HG02981 (cell line): ENCODE data around the gene ASB16.

ENCODE experiments used
- ATAC-seq: cut with Tn5 transposase; IDR thresholded peaks from one replicate; pipeline ENCODE4 v1.9.1; 2021; ENCODE audit warnings: mild to moderate bottlenecking, moderate library complexity; ENCODE audit not compliant: unreplicated experiment

Gene ASB16

DNA sequence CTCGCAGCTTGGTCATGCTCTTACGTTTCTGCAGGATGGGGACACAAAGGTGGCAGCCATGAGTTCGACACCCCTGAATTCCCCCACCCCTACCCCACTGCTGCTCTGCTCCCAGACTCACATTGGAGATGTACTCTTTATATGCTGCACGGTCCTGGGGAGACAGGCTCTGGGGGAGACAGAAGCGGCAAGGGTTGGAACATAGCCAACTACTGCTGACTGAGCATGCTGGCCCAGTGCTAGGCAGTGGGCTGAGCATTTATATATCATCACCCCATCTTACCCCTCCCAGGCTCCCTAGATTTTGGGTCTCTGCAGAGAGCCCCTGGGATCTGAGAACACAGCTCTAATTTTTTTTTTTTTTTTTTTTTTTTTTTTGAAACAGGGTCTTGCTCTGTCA lies 37.2 kb downstream of the ASB16 start:
- no peak for ATAC-seq

DNA sequence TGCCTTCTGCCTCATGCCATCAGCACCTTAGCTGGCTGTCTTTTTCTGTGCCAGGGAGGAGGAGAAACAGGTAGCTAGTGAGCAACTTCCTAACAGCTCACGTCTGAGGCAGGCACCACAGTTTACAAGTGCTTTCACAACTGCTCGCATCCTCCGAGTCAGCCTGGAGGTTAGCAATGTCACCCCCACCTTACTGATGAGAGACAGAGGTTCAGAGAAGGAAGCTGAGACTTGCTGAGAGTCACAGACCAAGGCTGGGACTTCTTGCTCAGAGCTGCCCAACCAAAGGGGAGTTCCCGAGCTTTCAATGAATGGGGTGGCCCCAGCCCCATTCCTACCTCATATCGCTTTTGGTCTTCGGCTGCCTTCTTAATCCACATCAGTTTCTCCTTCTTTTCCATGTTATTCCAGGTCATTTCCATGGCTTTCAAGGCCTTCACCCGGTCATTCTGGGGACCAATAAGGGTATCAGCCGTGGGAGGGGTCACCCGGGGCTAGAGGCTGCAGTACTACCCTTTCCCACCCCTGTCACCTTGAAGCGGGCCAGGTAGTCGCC lies 39.4 kb downstream of the ASB16 start:
- no peak for ATAC-seq

DNA sequence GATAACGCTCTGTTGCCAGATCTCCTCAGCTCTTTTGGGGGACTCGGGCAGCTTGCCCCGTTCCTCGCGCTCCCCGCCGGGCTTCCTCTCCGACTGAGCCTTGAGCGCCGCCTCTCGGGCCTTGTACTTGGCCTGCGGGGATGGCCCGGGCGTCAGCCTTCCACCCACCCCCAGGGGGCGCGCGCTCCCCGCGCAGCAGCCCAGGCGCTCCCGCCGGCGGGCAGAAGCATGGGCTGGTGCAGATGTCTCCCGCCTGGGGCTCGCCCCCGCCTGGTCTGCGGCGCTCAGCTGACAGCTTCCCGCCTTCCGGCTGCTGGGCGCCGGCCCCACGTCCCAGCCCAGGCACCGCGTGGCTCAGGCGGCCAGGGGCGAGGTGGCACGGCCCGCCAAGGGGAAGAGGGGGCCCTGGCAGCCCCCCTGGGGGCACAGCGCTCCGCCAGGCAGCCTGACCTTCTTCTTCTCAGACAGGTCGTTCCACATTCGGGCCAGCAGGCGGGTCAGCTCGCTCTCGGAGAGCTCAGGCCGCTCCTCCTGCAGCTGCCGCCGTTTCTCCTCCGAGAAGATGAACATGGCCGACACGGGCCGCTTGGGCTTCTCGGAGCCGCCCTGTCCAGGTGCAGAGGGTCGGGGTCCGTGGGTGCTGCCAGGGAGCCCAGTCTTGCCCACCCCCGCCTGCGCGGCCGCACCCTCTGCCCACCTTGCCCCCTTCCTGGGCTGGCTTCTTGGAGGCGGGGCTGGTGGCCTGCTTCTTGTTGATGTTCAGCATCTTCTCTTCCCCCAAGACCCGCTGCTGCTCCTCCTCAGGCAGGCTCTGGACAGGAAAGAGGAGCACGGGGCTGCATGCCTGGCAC lies 40.1 kb downstream of the ASB16 start:
- peak; percentile 68 for ATAC-seq

DNA sequence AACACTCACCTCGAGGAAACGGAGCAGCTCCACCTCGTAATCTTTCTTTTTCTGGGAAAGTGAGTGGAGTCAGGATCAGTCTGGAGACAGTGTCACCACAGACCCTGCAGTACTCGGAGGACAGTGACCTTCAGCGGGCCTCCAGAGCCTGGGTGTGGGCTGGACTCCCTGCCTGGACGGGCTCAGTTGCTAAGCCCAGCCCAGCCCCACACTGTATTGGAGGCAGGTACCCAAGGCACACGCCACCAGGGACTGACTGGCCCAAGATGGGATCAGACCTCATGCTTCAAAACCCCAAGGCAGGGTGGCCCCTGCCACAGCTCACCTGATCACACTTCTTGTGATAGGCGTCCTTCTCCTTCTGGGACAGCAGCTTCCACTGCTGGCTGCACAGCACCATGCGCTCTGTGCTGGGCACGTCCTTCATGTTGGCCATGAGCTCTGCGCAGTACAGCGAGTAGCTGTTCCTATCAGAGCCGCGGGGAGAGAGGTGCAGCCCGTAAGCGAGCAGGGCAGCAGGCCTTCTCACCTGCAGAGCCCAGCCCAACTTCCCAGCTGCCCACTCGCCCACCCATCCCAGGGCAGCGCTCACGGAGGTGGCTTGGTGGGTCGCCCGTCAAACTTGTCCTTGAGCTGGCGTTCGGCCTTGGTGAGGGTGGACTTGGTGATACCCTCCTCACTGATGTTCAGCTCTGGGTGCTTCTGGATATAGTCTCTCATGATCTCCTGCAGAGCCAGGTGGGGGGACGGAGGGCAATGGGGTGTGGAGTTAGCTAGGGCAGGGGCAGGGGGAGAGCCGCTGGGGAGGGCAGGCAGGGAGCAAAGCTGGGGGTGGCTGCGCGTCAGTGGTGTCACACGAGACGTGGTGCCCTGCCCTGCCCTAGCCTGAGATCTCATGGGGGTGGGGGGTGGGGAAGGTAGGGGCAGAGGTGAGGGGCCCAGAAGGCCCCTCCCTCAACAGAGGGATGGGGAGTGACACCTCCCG lies 41.1 kb downstream of the ASB16 start:
- ATAC-seq = no peak

DNA sequence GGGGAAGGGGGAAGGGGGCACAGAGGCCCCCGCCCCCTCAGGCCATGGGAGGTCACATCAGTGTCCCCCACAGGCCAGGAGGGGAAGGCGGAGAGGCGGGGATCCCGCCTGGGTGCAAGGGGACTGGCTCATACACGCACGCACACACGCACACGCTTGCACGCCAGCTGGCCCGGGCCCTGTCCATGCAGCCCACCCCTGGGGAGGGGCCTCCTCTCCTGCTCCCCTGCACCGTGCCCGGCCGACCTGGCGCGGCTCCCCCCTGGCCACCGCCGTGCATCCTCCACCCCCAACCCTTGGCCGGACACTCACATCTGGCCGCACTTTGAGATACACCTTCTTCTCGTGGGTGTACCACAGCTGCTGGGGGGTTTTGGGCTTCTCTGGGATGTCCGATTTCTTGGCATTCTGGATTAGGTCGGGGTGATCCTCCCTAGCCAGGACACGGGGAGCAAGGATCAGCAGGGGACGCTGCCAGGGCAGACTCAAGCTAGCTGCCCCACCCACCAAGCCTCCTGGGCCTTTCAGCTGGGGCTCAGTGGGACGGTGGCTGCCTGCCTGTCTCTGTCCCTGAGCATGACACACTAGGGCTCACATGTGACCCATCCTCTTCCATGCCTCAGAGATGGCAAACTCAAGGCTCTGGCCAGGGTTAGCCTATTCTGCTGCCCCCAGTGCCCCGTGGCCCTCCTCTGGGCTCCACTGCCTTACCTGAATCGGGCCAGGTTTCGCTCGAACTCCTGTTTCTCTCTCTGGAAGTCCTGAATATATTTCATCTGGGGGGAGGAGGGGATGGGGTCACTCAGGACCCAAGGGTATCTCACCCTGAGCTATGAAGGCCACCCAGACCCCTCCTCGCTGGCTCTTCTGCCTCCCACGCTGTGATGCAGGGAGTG lies 42.3 kb downstream of the ASB16 start:
- no peak for ATAC-seq

DNA sequence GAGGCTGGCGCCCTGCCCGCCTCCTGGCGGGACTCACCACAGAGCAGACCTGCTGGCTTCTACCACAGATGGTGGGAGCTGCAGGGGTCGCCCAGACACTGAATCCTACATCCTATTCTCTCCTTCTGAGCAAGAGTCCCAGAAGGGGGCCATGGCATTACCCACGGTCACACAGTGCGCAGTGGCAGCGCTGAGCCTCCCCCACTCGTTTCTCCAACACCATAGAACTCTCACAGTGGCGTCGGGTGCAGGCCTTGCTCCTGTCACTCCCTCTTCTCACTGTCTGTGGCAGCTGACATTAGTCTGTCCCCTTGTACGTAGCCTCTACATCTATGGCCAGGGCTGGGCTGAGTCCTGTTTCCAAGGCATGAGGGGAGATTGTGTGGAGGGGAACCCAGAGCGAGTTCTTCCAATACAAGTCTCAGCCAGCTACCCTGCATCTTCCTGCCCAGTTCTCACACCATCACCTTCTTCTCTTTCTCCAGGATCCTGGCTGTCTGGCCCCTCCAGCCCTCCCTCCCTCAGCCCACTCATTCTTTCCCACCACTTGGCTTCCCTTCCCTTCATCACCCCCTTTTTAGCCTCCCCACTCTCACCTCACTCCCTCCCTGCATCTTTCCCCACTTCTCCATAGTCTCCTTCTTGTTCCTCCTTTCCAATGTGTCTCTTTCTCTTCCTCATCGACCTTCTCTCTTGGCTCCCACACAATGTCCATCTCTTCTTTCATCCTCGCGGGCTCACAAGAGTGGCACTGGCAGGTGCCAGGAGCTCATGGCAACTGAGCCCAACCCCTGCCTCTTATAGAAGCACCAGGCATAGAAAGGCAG lies 43.1 kb downstream of the ASB16 start:
- ATAC-seq = no peak

DNA sequence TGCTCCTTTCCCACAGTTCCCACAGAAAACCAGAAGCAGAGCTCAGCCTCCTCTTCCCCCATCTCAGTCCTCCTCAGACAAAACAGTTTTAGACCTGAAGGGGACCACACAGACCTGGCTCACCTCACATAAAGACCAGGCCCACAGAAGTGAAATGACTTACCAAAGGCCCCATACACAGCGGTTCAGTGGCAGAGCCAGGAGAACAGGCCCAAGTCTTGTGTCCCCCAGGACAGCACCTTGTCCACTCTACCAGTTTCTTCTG lies 43.7 kb downstream of the ASB16 start:
- no peak for ATAC-seq

DNA sequence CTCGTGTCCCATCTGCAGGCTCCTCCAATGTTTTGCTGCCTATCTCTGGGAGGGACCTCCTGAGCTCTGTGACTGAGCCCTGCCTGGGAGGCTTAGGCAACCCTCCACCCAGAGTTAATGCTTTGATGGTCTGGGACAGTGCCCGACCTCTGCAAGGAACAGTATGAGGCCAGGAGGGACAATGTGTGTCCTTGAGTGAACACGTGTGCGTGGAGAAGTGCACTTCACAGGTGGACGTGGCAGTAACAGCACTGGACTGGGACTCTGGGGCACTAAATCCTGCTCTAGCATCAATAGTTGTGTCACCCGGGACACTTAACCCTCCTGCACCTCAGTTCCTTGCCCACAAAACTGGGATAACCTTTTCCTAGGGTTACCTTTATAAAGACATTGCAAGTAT lies 44.4 kb downstream of the ASB16 start:
- ATAC-seq = no peak

DNA sequence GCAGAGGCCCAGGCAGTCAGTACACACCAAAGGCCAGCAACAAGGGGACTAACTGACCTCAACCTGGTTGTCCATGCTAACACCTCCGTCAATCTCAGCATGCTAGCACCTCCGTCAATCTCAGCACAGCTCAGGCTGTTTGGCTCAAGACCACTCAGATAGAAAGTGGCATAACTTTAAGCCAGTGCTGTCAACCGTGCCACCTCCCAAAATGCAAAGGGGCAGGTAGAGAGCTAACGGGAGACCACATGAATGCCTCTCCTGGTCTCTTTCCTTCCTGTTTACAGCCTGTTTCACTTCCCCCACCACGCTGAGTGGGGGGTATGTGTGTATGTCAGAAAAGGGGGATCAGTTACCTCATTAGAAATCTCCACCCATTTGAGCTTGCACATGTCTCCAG lies 45.7 kb downstream of the ASB16 start:
- no peak for ATAC-seq

DNA sequence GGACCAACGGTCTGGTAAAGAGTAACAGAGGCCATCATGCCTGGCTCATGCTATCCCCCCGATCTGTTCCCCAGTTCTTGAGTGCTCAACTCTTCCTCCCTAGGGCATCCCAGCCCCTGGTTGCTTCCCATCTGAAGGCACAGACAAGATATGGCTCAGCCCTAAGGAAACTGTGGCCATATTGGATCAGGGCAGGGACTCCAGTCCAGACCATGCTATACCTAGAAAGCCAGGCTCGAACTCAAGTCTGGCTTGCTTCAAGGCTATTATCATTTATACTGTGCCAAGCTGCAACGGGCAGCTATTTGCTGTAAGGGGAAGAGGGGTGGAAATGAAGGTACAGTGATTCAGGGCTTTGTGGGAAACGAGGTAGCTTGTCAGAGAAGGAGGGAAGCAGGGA lies 46.2 kb downstream of the ASB16 start:
- ATAC-seq = no peak

DNA sequence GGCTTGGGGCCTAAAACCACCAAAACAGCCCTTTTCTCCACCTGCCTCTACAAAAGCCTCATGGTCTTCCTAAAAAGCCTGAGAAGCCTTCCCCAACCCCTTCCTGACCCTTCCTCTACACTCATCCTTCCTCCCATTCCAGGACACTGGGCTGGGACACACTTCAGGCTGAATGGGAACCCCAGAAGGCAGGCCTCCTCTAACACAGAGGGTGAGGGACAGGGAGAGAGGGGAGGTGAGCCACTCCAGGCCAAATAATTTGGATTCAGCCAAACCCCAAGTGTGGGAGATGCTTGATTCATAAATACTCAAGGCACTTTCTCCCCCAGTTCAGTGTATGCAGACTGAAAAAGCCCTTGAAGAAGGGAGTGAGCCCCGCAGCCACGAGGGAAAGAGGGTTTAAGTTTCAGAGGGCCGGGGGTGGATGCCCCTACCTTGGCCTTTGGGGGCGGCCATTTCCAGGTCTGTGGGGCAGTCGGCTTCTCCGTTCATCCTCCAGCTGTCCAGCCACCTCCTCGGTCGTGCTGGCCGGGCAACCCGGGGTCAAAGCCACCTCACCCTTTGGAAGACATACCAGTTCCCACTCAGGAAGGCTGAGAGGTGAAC lies 47.3 kb downstream of the ASB16 start:
- ATAC-seq = no peak

DNA sequence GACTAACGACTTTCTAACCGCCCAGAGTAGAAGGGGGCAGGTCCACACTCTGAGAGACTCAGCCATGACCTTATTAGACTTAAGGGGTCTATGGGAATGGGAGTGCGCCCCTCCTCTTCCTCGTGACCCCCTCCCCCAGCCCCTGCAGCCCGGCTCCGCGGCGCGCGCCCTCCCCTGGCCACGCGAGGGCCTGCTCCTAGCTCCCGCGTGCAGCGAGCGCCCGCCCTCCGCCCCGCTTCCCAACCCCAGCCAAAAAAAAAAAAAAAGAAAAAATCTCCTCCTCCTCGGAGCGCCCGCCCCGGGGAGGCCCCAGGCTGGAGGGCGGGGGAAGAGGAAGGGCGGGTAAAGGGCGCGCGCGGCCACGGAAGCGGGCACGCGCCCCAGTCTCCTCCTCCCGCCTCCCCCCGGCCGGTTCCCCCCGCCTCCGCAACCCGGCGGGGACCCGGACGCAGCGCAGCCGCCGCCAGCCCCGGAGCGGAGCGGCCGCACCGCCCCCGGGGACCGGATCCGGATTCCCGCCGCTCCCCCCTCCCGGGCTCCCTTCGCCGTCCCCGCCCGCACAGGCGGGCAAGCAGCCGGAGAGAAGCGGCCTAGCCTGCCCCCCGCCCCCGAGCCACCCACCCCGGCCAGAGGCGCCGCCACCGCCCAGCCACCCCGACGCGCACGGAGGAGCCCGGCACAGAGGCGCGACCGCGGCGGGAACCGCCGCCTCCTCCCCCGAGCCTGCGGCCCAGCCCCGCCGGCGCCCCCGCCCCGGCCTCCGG lies 48.0 kb downstream of the ASB16 start:
- peak; percentile 28 for ATAC-seq

DNA sequence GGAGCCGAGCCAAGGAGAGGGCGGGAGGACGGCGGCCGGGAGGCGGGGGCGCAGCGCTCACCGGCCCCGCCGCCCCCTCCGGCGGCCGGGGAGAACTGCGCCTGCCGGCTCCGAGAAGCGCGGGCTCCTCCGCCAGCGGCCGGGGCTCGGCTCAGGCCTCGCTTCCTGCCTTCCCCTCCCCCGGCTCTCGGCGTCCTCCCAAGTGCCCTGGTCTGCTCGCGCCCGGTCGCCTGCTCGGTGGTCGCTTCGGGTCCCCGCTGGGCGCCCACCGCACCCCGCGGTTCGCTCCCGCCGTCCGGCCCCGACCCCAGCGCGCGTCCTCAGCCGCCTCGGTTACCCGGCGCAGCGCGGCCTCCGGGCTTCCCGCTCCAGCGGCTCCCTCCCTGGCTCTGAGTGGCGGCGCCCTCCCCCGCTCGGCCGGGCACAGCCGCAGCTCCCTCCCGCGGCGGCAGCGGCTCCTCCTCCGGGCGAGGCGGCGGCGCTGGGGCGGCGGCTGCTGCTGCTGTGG lies 48.7 kb downstream of the ASB16 start:
- ATAC-seq = peak; percentile 31

DNA sequence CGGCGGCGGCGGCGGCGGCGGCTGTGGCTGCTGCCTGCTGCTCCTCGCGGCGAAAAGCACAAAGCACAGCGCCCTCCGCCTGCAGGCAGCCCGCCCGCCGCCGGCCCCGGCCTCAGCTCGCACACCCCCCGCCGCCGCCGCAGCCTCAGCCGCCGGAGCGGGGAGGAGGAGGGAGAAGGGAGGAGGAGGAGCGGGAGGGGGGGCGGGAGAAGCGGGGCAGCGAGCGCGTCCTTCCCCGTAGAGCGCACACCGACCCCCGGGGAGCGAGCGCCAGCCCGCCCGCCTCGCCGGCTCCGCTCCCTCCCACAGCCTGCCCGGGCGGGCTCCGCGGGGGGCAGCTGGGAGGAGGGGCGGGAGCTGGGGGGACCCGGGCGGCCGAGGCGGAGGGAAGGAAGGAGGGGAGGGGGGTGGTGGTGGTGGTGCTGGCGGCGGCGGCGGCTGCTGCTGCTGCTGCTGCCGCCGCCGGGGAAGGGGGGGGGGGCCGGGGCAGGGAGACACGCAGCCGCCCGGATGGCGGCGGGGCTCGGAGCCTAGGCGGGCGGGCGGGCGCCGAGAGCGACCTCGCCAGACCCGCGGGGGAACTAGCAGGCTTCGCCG lies 49.2 kb downstream of the ASB16 start, which contains the start of gene UBTF:
UBTF (minus strand) TSS at position 60 of the 597 bp plus-strand sequence. CDS start 1,446 bp downstream, outside the sequence.
- ATAC-seq = no peak

DNA sequence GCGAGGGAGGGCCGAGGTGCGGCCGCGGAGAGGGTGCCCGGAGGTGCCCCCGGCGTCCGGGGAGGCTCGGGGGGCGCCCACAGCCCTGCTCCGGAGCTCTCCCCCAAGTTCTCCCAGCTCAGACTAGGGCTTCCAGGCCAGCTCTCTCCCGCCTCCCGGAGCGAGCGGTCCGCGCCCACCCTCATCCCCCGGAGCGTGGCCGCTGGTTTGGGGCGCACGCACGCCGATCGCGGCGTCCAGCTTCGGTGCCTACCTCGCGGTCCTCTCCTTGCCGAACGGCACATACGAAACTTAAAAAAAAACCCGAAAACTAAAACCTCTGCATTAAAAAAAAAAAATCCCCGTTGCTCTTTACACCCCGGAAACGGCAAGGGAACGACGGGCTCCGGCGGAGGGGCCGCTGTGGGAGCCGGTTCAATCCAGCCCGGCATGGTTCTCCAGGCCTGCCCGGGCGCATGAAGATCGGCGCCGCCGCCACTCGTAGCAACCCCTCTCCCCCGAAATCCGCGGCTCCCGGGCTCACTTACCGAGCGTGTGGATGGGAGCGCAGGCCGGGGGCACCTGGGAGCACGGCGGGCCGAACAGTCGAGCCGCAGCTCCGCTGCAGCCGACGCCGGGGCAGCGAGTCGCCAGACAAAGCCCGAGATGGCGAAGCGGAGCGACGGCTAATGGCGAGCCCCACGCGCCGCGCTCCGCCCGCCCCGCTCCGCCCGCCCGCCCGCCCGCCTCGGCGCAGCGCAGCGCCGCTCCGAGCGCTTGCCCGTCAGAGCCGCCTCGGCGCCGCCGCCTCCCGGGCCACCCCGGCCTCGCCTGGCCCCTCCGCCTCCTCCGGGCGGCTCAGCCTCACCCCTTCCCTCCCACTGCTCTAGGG lies 49.9 kb downstream of the ASB16 start:
- ATAC-seq = no peak

DNA sequence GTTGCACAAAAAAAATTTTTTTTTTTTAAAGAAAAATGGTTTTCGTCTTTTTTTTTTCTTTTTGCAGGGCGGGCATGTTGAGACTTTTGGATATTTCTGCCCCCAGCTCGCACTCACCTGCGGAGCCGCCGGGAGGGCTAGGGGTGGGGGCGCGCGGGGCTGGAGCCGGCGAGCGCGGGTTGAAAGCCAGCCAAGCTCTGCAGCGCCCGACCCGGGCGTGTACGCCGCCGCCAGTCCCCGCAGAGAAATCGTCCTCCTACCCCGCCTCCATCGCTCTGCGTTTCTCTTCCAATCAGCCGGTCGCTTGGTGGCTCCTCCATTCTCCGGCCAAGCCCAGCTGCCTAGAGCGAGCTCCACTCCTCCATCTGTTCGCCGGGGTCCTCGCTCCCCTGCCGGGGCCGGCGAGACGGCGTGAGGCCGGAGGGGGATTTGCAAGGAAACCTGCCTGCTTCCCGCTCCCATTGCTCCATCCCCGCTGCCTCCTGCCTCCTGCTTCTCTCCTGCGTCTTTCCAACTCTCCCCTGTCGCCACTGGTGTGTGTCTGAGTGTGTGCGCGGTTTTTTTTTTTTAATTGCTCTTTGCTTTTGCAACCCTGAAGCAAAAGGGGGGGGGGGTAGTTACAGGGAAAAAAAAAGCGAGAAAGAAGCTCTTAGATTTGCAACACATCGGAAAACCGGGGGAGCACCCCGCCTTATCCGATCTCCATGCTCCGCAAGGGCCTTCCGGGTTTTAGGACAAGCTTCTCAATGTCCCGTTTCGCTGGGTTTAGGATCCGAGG lies 50.8 kb downstream of the ASB16 start:
- no peak for ATAC-seq

DNA sequence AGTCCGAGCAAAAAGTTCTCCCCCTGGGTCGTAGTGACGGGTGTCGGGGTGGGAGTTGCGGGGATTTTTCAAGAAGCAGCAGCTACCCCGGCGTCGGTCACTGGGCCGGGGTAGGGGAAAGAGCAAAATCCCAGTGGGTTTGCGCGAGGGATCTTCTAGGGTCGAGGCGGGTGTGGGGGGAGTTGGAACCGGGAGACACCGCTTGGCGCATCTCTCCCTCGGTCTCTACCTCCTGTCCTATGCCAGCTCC lies 51.3 kb downstream of the ASB16 start:
- ATAC-seq = no peak
